Measurements from ENCODE around the gene MAEA. TPM values are rescaled to one million over a fixed set of nuclear protein-coding genes. Genes with fewer than 3 reads are reported as not detected.
"Not testable (repeated sequence)": the region's sequence is repeated elsewhere in the genome, so short reads cannot be mapped to it uniquely, and the experiment has no call there.

MAEA gene
- total RNA-seq, 1 donor: 54.8 TPM

DNA sequence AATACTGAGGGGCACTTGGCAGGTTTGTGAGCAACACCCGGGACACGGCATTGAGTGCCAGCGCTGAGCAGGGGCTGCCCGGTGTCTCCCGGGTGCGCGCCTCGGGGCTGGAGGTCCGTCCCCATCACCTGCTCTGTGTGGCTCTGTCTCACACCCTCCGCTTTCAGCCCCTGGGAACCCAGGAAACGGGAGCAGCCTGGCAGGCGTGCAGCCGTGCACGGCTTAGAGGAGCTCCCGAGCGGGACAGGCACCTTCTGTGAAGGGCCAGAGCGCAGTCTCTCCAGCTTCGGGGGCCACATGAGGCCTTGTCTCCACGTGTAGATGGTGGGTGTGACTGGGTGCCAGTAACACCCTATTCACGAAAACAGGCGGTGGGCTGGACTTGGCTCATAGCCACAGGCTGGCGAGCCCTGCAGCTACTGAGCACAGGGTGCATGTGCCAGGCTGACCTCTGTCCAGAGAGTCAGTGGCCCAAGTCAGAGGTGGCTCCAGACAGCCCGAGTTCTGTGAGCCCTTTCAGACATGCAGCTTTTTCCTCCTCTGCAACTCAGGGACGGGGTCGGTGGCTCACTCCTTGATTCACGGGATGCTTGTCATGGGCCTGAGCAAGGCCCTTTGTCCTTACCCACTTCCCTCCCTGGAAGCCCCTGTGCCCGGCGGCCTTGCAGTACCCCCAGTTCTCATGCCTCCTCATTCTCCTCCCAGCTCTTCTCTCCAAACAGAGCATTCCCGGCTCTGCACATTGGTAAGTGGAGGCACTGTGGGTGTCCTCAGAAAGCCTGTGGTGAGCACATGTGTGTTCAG lies 80.8 kb downstream of the MAEA start:
- TF ChIP-seq, protein P1, sequence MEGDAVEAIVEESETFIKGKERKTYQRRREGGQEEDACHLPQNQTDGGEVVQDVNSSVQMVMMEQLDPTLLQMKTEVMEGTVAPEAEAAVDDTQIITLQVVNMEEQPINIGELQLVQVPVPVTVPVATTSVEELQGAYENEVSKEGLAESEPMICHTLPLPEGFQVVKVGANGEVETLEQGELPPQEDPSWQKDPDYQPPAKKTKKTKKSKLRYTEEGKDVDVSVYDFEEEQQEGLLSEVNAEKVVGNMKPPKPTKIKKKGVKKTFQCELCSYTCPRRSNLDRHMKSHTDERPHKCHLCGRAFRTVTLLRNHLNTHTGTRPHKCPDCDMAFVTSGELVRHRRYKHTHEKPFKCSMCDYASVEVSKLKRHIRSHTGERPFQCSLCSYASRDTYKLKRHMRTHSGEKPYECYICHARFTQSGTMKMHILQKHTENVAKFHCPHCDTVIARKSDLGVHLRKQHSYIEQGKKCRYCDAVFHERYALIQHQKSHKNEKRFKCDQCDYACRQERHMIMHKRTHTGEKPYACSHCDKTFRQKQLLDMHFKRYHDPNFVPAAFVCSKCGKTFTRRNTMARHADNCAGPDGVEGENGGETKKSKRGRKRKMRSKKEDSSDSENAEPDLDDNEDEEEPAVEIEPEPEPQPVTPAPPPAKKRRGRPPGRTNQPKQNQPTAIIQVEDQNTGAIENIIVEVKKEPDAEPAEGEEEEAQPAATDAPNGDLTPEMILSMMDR (IDR thresholded peaks at IDR 0.05; ENCODE audit: insufficient read depth, low read length): no peak

DNA sequence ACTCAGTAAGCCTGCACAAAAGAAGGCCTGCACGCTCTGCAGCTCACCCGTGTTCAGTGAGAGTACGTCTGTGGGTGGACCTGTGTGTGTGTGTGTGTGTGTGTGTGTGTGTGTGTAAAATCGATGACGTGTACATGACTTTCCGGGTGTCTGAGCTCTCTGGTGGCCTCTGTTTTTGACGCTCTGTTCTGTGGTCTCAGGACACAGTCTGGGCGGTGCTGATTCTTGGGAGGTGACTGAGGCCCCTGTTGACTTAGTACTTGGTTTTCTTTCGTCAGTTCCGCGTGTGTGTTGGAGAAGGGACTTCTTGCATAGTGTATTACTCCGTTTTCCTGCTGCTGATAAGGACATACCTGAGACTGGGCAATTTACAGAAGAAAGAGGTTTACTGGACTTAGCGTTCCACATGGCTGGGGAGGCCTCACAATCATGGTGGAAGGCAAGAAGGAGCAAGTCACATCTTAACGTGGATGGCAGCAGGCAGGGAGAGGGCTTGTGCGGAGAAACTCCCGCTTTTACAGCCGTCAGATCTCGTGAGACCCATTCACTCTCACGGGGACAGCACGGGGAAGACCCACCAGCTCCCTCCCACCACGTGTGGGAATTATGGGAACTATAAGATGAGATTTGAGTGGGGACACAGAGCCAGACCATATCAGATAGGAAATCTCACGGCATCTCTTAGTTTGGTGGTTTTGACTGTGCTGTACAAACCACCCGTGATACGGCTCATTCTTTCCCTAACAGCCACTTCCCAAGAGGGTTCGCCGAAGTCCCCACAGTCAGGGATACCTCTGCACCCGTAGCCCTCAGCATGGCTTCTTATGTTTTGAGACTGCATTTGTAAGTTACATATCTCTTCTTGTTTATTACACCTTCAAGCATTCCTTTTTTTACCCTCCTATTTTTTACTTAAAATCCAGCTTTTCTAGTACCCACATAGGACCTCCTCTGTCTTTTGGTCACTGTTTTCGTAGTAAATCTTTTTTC lies 81.8 kb downstream of the MAEA start:
- H3K4me3 ChIP-seq (ENCODE audit: low read depth, low read length): no peak overlapping the region
- DNase-seq (ENCODE audit: low read depth): no peak
- TF ChIP-seq, protein P1 (IDR thresholded peaks at IDR 0.05; ENCODE audit: insufficient read depth, low read length): no peak

More for the DNA sequence above, 80.8 kb downstream of the MAEA start:
- no peak overlapping the region for H3K4me3 ChIP-seq (ENCODE audit: low read depth, low read length)
- DNase-seq (ENCODE audit: low read depth): no peak

DNA sequence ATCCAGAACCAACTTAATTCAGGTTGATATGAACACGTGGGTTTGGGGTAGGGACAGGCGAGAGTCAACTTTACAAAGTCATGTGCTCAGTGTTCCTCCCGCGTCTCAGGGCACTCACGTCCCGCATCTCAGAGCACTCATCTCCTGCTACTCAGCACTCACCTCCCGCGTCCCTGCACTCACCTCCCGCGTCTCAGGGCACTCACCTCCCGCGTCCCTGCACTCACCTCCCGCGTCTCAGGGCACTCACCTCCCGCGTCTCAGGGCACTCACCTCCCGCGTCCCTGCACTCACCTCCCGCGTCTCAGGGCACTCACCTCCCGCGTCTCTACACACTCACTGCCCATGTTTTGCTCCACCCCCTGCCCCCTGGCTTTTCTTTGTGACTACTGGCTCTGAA lies 82.9 kb downstream of the MAEA start:
- not testable (repeated sequence) for H3K4me3 ChIP-seq (ENCODE audit: low read depth, low read length); DNase-seq (ENCODE audit: low read depth)

DNA sequence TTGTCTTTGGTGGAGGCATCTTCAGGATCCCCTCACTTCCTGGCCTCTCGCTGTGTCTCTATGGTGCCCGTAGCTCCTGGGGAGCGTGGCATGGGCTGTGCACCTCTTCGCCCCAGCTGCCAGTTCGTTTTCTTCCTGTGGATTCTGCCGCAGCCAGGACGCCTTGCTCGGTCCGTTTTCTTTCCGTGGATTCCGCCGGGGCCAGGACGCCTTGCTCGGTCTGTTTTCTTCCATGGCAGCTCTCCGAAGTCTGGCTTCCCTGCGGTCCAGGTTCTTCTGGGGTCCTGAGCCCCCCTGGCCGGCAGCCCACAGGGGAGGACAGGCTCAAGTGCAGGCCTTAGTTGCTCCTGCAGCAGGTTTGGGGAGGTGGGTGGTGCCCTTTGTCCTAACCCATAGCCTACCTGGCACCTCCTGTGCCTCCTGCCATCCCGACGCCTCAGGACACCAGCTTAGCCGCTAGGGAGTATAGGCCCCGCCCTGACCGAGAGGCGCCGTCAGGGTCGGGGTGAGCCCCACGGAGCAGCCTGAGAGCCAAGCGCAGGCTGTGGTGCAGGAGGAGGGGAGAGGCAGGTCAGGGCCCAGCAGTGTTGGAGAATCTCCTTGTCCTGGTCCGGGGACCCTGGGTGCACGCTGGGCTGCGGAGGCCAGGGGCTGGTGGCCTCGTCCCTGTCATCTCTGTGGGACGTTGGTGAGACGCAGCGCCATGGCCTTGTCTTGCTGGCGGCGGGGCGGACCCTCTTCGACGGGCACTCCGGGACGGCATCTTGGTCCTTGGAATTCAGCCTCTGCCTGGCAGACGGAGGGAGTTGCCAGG lies 84.4 kb downstream of the MAEA start:
- DNase-seq (ENCODE audit: low read depth): no peak
- TF ChIP-seq, protein P1 (IDR thresholded peaks at IDR 0.05; ENCODE audit: insufficient read depth, low read length): no peak
- H3K4me3 ChIP-seq (ENCODE audit: low read depth, low read length): no peak overlapping the region

DNA sequence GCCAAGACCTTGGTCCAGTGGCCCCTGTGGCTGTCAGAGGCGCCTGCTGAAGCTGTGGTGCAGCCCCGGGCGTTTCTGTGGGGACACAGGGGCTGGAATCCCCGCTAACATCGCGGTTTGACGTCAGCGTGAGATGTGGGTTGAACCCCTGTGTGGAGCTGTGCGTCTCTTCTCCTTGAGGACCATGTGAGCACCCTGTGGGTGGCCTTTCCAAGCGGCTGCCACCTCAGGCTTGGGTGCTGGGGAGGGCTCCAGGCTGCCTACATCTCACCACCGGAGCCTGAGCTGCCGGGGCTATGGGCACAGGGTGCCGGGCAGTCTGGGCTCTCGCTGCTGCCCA lies 85.0 kb downstream of the MAEA start:
- TF ChIP-seq, protein P1 (IDR thresholded peaks at IDR 0.05; ENCODE audit: insufficient read depth, low read length): no peak
- no peak overlapping the region for H3K4me3 ChIP-seq (ENCODE audit: low read depth, low read length)
- no peak for DNase-seq (ENCODE audit: low read depth)

DNA sequence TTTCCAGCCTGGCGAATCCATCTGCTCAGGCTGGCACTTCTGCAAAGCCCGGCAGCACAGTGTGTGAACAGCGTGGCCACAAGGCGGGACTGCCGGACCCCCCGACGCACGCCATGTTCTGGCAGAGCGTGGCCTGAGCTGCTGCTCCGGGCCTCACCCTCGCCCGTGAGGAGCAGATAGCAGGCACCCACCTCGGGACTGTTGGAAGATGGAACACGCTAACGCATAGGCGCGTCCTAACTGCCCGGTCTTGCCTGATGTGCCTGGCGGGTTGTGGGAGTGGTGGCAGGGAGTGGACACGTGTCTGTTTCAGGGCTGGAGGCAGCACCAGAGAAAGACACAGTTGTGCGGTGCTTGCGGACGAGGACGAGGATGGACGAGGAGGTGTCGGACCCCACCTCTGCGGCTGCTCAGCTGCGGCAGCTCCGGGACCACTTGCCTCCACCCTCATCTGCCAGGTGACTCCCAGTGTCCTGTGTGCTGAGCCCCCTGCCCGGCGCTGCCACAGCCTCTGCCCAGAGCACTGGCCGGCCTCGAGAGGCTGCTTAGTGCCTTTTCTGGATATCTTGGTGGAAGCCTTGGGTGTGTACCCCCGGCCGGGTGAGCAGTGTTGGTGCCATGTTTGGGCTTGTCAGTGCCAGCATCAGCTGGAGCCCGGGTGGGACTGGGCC lies 85.5 kb downstream of the MAEA start:
- DNase-seq (ENCODE audit: low read depth): no peak
- no peak overlapping the region for H3K4me3 ChIP-seq (ENCODE audit: low read depth, low read length)
- TF ChIP-seq, protein P1 (IDR thresholded peaks at IDR 0.05; ENCODE audit: insufficient read depth, low read length): no peak

Data from fibroblast of the aortic adventitia (primary cell).